SK-N-MC (cell line): ENCODE measurements around the gene MLC1.

Experiments
- EZH2 ChIP-seq: fragments of 200-600 bp; sonication (generic); IDR thresholded peaks from one replicate; pipeline ENCODE4 v1.6.1; 2017; ENCODE audit warnings: antibody characterized with exemption
- POLR2AphosphoS5 ChIP-seq: IDR thresholded peaks from 2 replicates; pipeline ENCODE4 v1.6.1; 2012; ENCODE audit warnings: mild to moderate bottlenecking, low read depth, low read length, borderline replicate concordance

GRCh38 chr22:50012211-50013181 is 72.7 kb downstream of the MLC1 start, which contains the start of gene IL17REL:
- no peak for TF ChIP-seq POLR2AphosphoS5
- TF ChIP-seq EZH2 = no peak
